ENCODE data around the gene KLHL22.
"Not testable (repeated sequence)": the region's sequence is repeated elsewhere in the genome, so short reads cannot be mapped to it uniquely, and the experiment has no call there.

GRCh38 chr22:20470525-20470924 lies 25.1 kb downstream of the KLHL22 start:
- TF ChIP-seq CTCF (conservative IDR thresholded peaks at IDR 0.05 in 1 of 2, IDR thresholded peaks at IDR 0.05 in 1 of 2; ENCODE audit: low read depth in 1 of 2, low read length in 2 of 2); EZH2 (IDR thresholded peaks at IDR 0.05; ENCODE audit: low read length, missing control alignments): not testable (repeated sequence)
